Body of pancreas (tissue), 4 donors: ENCODE data around the gene TGFBR3. TPM values are rescaled to one million over a fixed set of nuclear protein-coding genes. Genes with fewer than 3 reads are reported as not detected.

Experiments used
- ATAC-seq: fragments of 150-250 bp; one replicate; pipeline ENCODE4 v1.9.1; 2016
- DNase-seq, 4 donors: peaks; one replicate each; pipeline ENCODE4 v3.0.0-alpha.2; 2019
- H3K27ac ChIP-seq, 4 donors: fragments of 200-600 bp; sonication (generic); 1 replicate in 3 of 4; 2 replicates in 1 of 4; pipeline versions ENCODE4 v1.5.1 to v1.6.1; 2016 to 2019; ENCODE audit warnings: mild to moderate bottlenecking in 1 of 4, mixed read lengths in 1 of 4, moderate library complexity in 1 of 4
- H3K27me3 ChIP-seq, 2 donors: fragments of 200-600 bp; sonication (generic); one replicate each; pipeline ENCODE4 v1.6.0; 2016; ENCODE audit warnings: mild to moderate bottlenecking in 1 of 2
- H3K36me3 ChIP-seq, 2 donors: fragments of 200-600 bp; sonication (generic); replicated peaks in 1 of 2; 2 replicates each; pipeline ENCODE4 v1.5.1; 2016; ENCODE audit warnings: low read depth in 2 of 2; ENCODE audit not compliant: insufficient read depth in 1 of 2
- H3K4me1 ChIP-seq: fragments of 200-600 bp; sonication (generic); one replicate; pipeline ENCODE4 v1.6.0; 2016
- H3K4me3 ChIP-seq, 2 donors: fragments of 200-600 bp; sonication (generic); 1 replicate in 1 of 2; 2 replicates in 1 of 2; pipeline ENCODE4 v1.5.1; 2016 to 2019
- H3K9me3 ChIP-seq, 3 donors: fragments of 200-600 bp; sonication (generic); 1 replicate in 2 of 3; 2 replicates in 1 of 3; pipeline ENCODE4 v1.5.1; 2016
- POLR2A ChIP-seq, 3 donors: fragments of 450-650 bp; IDR thresholded peaks; one replicate each; pipeline ENCODE4 v1.6.1; 2016; ENCODE audit warnings: antibody characterized with exemption in 3 of 3, mild to moderate bottlenecking in 2 of 3
- WGBS, 2 donors: methylation state at CpG; one replicate each; pipeline ENCODE4 v1.1.5; 2017; 5-methylcytosine and 5-hydroxymethylcytosine counted together
- intact Hi-C: fragments of 100-400 bp; cut with DNase I; formaldehyde crosslinking; loops from one replicate; pipeline ENCODE4 v1.15.1; 2023
- total RNA-seq, 2 donors: library from RNA; depleted of rRNA; stranded (reverse); fragments of >200 nt; gene quantifications; one replicate each; pipeline ENCODE4 v1.1.0, GENCODE V29; 2016
- TF ChIP-seq, protein P1 (sequence below), 7 experiments: fragments of 450-650 bp in 4 of 7; fragments of 200-600 bp in 3 of 7; sonication (generic) in 3 of 7; IDR thresholded peaks; one replicate each; pipeline ENCODE4 v1.5.1; 2016 to 2019; ENCODE audit warnings: antibody characterized with exemption in 7 of 7

TGFBR3 gene
- total RNA-seq, 2 donors from 2014 or later = 52.4 to 63.6 TPM

DNA sequence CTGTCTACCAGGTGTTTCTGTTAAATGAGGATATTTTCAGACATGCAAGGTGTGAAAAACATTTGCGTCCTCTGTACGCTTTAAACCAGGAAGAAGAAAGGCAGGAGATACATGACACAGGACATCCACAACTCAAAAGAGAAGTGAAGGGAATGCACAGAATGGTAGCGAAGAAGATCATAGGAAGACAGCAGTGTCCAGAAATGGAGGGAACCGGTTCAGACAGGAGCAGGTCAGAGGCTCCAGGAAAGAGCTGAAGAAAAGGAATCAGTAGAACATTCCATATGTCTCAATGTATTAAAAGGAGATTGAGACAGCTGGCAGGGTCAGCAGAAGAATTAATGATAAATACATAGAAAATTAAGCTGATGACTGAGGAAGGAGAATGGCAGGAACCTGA is 194.4 kb downstream of the TGFBR3 start:
- Histone ChIP-seq H3K27ac (no peak overlapping the region), H3K4me1 (peaks cover 30% of the 10 kb centered on the region), H3K36me3 (no peaks in the 10 kb centered on the region), H3K27me3 (no peaks in the 10 kb centered on the region), H3K9me3 (no peaks in the 10 kb centered on the region), H3K4me3 (no peak overlapping the region)
- DNase-seq (no peak), ATAC-seq (no peak)
- WGBS, 2 donors = 97 to 98% methylated on average over 4 of the region's 4 CpGs
- no peak for TF ChIP-seq POLR2A (IDR thresholded peaks at IDR 0.05)
- TF ChIP-seq, protein P1, sequence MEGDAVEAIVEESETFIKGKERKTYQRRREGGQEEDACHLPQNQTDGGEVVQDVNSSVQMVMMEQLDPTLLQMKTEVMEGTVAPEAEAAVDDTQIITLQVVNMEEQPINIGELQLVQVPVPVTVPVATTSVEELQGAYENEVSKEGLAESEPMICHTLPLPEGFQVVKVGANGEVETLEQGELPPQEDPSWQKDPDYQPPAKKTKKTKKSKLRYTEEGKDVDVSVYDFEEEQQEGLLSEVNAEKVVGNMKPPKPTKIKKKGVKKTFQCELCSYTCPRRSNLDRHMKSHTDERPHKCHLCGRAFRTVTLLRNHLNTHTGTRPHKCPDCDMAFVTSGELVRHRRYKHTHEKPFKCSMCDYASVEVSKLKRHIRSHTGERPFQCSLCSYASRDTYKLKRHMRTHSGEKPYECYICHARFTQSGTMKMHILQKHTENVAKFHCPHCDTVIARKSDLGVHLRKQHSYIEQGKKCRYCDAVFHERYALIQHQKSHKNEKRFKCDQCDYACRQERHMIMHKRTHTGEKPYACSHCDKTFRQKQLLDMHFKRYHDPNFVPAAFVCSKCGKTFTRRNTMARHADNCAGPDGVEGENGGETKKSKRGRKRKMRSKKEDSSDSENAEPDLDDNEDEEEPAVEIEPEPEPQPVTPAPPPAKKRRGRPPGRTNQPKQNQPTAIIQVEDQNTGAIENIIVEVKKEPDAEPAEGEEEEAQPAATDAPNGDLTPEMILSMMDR (IDR thresholded peaks at IDR 0.05) = no peak
- intact Hi-C loops = no loop called here

DNA sequence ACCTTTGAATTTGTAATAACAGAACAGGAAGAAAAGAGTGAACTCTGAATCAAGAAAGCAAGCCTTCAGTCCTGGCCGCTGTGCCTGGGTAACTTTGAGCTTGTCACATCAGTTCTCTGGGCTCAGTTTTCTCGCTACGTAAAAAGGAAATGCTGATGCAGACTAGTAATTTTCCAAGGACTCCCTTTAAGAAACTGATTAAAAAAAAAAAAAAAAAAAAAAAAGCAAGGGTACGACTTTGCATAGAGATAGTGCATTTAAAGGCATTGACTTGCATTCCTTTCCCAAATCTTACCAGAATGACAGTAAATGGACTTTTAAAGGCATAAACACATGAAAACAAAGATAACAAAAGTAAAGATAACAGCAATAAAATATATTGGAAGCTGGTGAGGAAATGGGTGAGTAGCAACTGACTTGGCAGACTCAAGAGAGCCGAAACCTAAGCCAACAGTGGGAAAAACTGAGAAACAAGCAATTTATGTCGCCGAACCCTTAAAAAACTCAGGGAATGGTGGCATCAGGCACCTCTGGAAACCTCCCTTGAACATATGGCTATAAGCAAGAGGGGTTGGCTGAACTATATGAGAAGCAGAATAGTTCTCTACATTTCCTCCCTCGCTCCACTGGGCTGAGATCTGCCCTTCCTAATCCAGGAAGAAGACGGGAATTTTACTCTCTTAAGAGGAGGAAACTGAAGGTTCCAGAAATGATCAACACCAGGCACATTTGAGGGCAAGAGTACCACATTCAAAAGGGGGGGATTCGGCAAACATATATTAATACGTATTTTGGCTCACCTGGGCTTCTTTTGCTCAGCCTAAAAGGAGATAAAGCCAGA is 196.1 kb downstream of the TGFBR3 start:
- no peak for TF ChIP-seq POLR2A (IDR thresholded peaks at IDR 0.05)
- TF ChIP-seq, protein P1 (IDR thresholded peaks at IDR 0.05) = no peak
- DNase-seq = peak in 3 of 4 donors; percentile 13 to 36 (median 21)
- WGBS, 2 donors = 76 to 77% methylated on average over 11 of the region's 11 CpGs
- Histone ChIP-seq H3K4me1 (peaks cover 30% of the 10 kb centered on the region), H3K4me3 (no peak overlapping the region), H3K36me3 (no peaks in the 10 kb centered on the region), H3K9me3 (no peaks in the 10 kb centered on the region), H3K27ac (peak overlapping the region in 3 of 4 donors; percentile 25 to 66 (median 36)), H3K27me3 (no peaks in the 10 kb centered on the region)
- ATAC-seq = no peak
- intact Hi-C loops = no loop called here

DNA sequence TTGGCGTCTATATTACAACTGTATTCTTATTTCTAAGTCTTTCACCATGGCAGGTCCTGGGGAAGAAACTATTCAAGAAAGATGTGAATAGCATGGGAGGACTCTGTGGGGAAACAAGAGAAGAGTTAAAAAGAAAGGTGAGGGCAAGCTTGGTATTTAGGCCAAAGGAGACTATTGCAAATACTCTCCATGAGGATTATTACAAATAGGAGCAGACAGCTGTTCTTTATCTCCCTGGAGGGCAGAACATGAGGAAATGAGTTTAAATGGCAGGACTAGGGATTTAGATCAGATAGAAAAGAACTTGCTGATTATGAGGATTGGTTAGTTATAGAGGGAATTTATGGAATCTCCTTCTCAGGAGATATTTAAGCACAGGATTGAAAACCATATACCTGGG is 198.5 kb downstream of the TGFBR3 start:
- TF ChIP-seq POLR2A (IDR thresholded peaks at IDR 0.05) = no peak
- no peak for DNase-seq
- H3K9me3 ChIP-seq = no peaks in the 10 kb centered on the region
- intact Hi-C loops = no loop called here
- peaks cover 12% of the 10 kb centered on the region for H3K4me1 ChIP-seq
- no peak for ATAC-seq
- 90 to 100% methylated on average over 1 of the region's 1 CpG for WGBS, 2 donors
- H3K4me3 ChIP-seq = no peak overlapping the region
- H3K36me3 ChIP-seq = peaks cover 0 to 3% of the 10 kb centered on the region in 2 donors
- no peaks in the 10 kb centered on the region for H3K27me3 ChIP-seq
- H3K27ac ChIP-seq = no peak overlapping the region

DNA sequence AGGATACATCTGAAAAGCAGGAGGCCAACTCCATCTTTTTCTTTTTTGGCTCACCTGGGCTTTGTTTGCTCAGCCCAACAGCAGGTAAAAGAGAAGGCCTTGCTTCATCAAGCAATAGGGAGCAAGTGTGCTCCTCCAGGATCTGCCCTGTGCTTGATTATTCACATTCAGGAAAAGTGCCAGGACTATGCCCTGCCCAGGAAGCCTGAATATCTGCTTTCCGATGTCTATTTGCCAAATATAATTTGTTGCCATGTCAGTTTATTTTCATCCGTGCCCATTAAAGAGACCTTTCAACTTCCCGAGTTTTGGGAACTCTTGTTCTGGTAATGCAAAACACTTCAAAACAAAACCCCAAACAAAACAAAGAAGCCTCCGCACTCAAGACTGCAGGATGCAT is 200.0 kb downstream of the TGFBR3 start:
- peaks cover 12% of the 10 kb centered on the region for H3K4me1 ChIP-seq
- no peak overlapping the region for H3K4me3 ChIP-seq
- intact Hi-C loops = no loop called here
- H3K27me3 ChIP-seq = no peaks in the 10 kb centered on the region
- no peak overlapping the region for H3K27ac ChIP-seq
- no peak for ATAC-seq
- WGBS, 2 donors = 55 to 56% methylated on average over 4 of the region's 4 CpGs
- TF ChIP-seq, protein P1 (IDR thresholded peaks at IDR 0.05) = no peak
- no peak for TF ChIP-seq POLR2A (IDR thresholded peaks at IDR 0.05)
- peaks cover 0 to 3% of the 10 kb centered on the region in 2 donors for H3K36me3 ChIP-seq
- peak in 1 of 4 donors; percentile 43 for DNase-seq
- no peaks in the 10 kb centered on the region for H3K9me3 ChIP-seq

DNA sequence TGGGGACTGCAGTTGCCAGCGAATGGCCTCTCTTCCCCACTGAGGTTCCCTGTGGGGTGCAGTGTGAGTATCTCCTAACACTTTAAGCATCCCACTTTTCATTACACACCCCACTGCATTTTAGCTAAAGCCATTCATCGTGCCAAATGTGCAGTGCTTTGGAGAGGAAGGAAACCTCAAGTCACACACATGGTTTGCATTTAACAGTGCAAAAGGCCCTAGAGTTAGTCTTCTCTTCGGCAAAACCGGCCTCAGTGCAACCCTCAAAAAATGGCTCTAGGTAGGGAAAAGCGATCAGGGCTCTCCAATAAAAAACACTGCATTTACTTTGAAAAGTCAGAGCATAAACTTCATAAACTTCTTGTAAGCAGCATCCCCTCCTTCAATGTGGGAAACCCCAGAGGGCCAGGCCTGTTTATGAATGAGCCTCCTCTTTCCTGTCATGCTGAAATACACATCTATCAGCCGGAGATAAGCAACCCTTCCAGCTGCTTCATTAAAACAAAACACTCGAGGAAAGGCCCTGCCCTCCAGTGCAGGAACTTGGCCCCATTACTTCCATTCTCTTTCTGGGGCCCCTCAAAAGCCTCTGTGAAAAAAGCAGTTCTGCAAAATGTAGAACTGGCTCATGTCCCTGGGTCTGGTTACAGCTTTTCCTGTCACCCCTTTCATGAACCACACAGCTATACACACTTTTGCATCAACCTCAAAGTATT is 201.3 kb downstream of the TGFBR3 start:
- 63 to 70% methylated on average over 7 of the region's 7 CpGs for WGBS, 2 donors
- TF ChIP-seq POLR2A (IDR thresholded peaks at IDR 0.05) = no peak
- TF ChIP-seq, protein P1 (IDR thresholded peaks at IDR 0.05) = no peak
- no peak for DNase-seq
- Histone ChIP-seq H3K4me3 (no peak overlapping the region), H3K27me3 (no peaks in the 10 kb centered on the region), H3K27ac (no peak overlapping the region), H3K4me1 (peaks cover 2% of the 10 kb centered on the region), H3K36me3 (peaks cover 0 to 3% of the 10 kb centered on the region in 2 donors), H3K9me3 (no peaks in the 10 kb centered on the region)
- no peak for ATAC-seq
- intact Hi-C loops = no loop called here
